HepG2 (cell line): ENCODE data around the gene ADARB1. TPM values are rescaled to one million over a fixed set of nuclear protein-coding genes. Genes with fewer than 3 reads are reported as not detected.

Experiments used
- ATAC-seq: fragments of 200-7000 bp; cut with Tn5 transposase; 3 replicates; pipeline ENCODE4 v1.9.1; 2020; ENCODE audit warnings: mild to moderate bottlenecking, moderate library complexity
- BruUV-seq: library from RNA; stranded (reverse); fragments of 400-500 nt; replicated peaks from 2 replicates; lab custom pipeline; 2021; lab: Mats Ljungman, UMichigan
- CTCF ChIA-PET: fragments of 300-600 bp; formaldehyde crosslinking; extraction: SDS; loops from one replicate; lab custom pipeline; 2021; ENCODE audit warnings: low total read pairs, inconsistent platforms, low intra/inter-chr PET ratio; lab: Yijun Ruan, JAX
- POLR2A ChIA-PET: fragments of 350-600 bp; sonication (Branson Sonifier 250); formaldehyde crosslinking; loops from one replicate; lab custom pipeline; 2020; ENCODE audit warnings: antibody characterized with exemption, inconsistent platforms; lab: Yijun Ruan, JAX
- DNase-seq: peaks from one replicate; pipeline ENCODE4 v3.0.0-alpha.2; 2015; ENCODE audit warnings: low spot score
- FAIRE-seq: peaks from 3 replicates; lab custom pipeline; 2011; peaks lifted over from hg19 to GRCh38; lab: Jason Lieb, UNC
- H2AFZ ChIP-seq: one replicate; pipeline ENCODE4 v1.6.1; 2011; ENCODE audit warnings: low read length, inconsistent platforms
- H3K27ac ChIP-seq: fragments of 300-600 bp; 3 replicates; pipeline ENCODE4 v1.8.0; 2011; ENCODE audit warnings: mixed run types, mild to moderate bottlenecking, mixed read lengths, low read length, inconsistent platforms; ENCODE audit not compliant: insufficient read depth; ENCODE audit errors: extremely low read length
- H3K27me3 ChIP-seq, 2 experiments: fragments of 200-600 bp in 1 of 2; 2 replicates in 1 of 2; 3 replicates in 1 of 2; pipeline versions ENCODE4 v1.6.0 to v1.8.0; 2011; ENCODE audit warnings: low read length in 2 of 2, mild to moderate bottlenecking in 2 of 2, moderate library complexity in 2 of 2, inconsistent platforms in 1 of 2; ENCODE audit not compliant: insufficient read depth in 2 of 2, control insufficient read depth in 1 of 2
- H3K36me3 ChIP-seq, 2 experiments: fragments of 200-600 bp in 1 of 2; replicated peaks in 1 of 2; 2 replicates in 1 of 2; 3 replicates in 1 of 2; pipeline versions ENCODE4 v1.5.1 to v1.8.0; 2011; ENCODE audit warnings: low read length in 2 of 2, inconsistent platforms in 1 of 2; ENCODE audit not compliant: insufficient read depth in 2 of 2, control insufficient read depth in 1 of 2
- H3K4me1 ChIP-seq: 2 replicates; pipeline ENCODE4 v1.5.1; 2012; ENCODE audit warnings: low read length, inconsistent platforms; ENCODE audit not compliant: insufficient read depth
- H3K4me2 ChIP-seq: 2 replicates; pipeline ENCODE4 v1.6.0; 2011; ENCODE audit warnings: low read depth, low read length, inconsistent platforms
- H3K4me3 ChIP-seq, 3 experiments: fragments of 200-600 bp in 1 of 3; sonication (generic), shearing (Covaris generic) in 1 of 3; replicated peaks in 1 of 3; 2 replicates each; pipeline ENCODE4 v1.5.1; 2011 to 2016; ENCODE audit warnings: low read length in 3 of 3, inconsistent platforms in 2 of 3, low read depth in 2 of 3, mild to moderate bottlenecking in 2 of 3, control low read depth in 1 of 3, mixed read lengths in 1 of 3; ENCODE audit not compliant: insufficient read depth in 1 of 3
- H3K79me2 ChIP-seq: one replicate; pipeline ENCODE4 v1.6.1; 2011; ENCODE audit warnings: low read length, inconsistent platforms; ENCODE audit not compliant: insufficient read depth
- H3K9ac ChIP-seq: 2 replicates; pipeline ENCODE4 v1.6.0; 2011; ENCODE audit warnings: mild to moderate bottlenecking, low read depth, low read length, inconsistent platforms; ENCODE audit not compliant: insufficient read depth
- H3K9me3 ChIP-seq: 2 replicates; pipeline ENCODE4 v1.5.1; 2012; ENCODE audit warnings: mild to moderate bottlenecking, low read length
- H4K20me1 ChIP-seq: 2 replicates; pipeline ENCODE4 v1.6.0; 2011; ENCODE audit warnings: inconsistent platforms, mild to moderate bottlenecking, low read length, moderate library complexity; ENCODE audit not compliant: insufficient read depth
- CHCHD3 ChIP-seq: sonication (generic); formaldehyde crosslinking; IDR thresholded peaks from 2 replicates; pipeline ENCODE4 v1.8.0; 2022; ENCODE audit warnings: mild to moderate bottlenecking, missing genetic modification reagents, moderate library complexity
- ETS1 ChIP-seq: sonication (generic); formaldehyde crosslinking; IDR thresholded peaks from 2 replicates; pipeline ENCODE4 v1.4.0; 2020; ENCODE audit warnings: missing genetic modification reagents
- HIVEP1 ChIP-seq: sonication (generic); formaldehyde crosslinking; IDR thresholded peaks from 2 replicates; pipeline ENCODE4 v1.4.0; 2020; ENCODE audit warnings: mild to moderate bottlenecking, missing genetic modification reagents
- MAFF ChIP-seq: IDR thresholded peaks from 2 replicates; pipeline ENCODE4 v1.6.1; 2011; ENCODE audit warnings: low read depth, low read length, improper control_type of control experiment
- NR3C1 ChIP-seq: sonication (generic); formaldehyde crosslinking; IDR thresholded peaks from 2 replicates; pipeline ENCODE4 v1.4.0; 2020; ENCODE audit warnings: missing genetic modification reagents
- PCBP2 ChIP-seq: fragments of 200-400 bp; formaldehyde crosslinking; optimal IDR thresholded peaks from 2 replicates; pipeline ENCODE3; 2018; ENCODE audit warnings: low read length, low read depth; ENCODE audit not compliant: poor library complexity, severe bottlenecking
- SNRNP70 ChIP-seq: fragments of 200-400 bp; formaldehyde crosslinking; IDR thresholded peaks from 2 replicates; pipeline ENCODE4 v1.6.1; 2017; ENCODE audit warnings: mild to moderate bottlenecking, low read depth, low read length, moderate library complexity
- TAF1 ChIP-seq: sonication (generic); formaldehyde crosslinking; IDR thresholded peaks from 2 replicates; pipeline ENCODE4 v1.4.0; 2020; ENCODE audit warnings: missing genetic modification reagents
- ZBTB7B ChIP-seq: sonication (generic); formaldehyde crosslinking; IDR thresholded peaks from 2 replicates; pipeline ENCODE4 v1.4.0; 2020; ENCODE audit warnings: missing genetic modification reagents
- ZNF235 ChIP-seq: sonication (generic); formaldehyde crosslinking; IDR thresholded peaks from 2 replicates; pipeline ENCODE4 v1.8.1; 2023; ENCODE audit warnings: mild to moderate bottlenecking, missing genetic modification reagents, borderline replicate concordance
- ZNF251 ChIP-seq: sonication (generic); formaldehyde crosslinking; IDR thresholded peaks from 2 replicates; pipeline ENCODE4 v1.9.0; 2021; ENCODE audit warnings: mild to moderate bottlenecking, missing genetic modification reagents
- WGBS: methylation state at CpG from one replicate; pipeline ENCODE4 v1.1.6; 2017; ENCODE audit warnings: low lambda C conversion rate; 5-methylcytosine and 5-hydroxymethylcytosine counted together
- in situ Hi-C: cut with HindIII; loops from 2 replicates; pipeline ENCODE4 v1.10.0; 2017; ENCODE audit warnings: low pct_unique_long_range_greater_than_20kb; ENCODE audit not compliant: extremely low pct_ligation_motif_present
- intact Hi-C: fragments of 100-400 bp; cut with micrococcal nuclease; formaldehyde crosslinking; loops from one replicate; pipeline ENCODE4 v1.10.0; 2022; ENCODE audit not compliant: unreplicated experiment
- polyA plus RNA-seq, 8 experiments: library from polyadenylated mRNA; depleted of rRNA in 3 of 8; stranded (reverse) in 7 of 8; unstranded in 1 of 8; fragments of >200 nt; fragmentation: Illumina TruSeq in 4 of 8; extraction: Trizol in 4 of 8; gene quantifications; 2 replicates each; pipeline versions ENCODE4 v1.2.1 to v1.2.3, GENCODE V29; 2011 to 2016; ENCODE audit warnings: low read depth in 4 of 8, missing spikeins in 1 of 8, mixed read lengths in 1 of 8; ENCODE audit not compliant: insufficient read depth in 1 of 8
- total RNA-seq, 5 experiments: library from RNA; depleted of rRNA; stranded (reverse); fragments of >200 nt; fragmentation: Illumina TruSeq; extraction: Trizol; gene quantifications; 2 replicates each; pipeline ENCODE4 v1.2.3, GENCODE V29; 2016; ENCODE audit warnings: low read depth in 1 of 5

The ADARB1 gene
- total and polyA plus RNA-seq, 2 of the 13 experiments (the other 11 are each of a cell fraction or from before 2014, with no cell fraction given): 6.6 to 10.0 TPM

GRCh38 chr21:45241357-45241756, 167.0 kb downstream of the ADARB1 start:
- BruUV-seq: no TSS peak
- H3K4me1 ChIP-seq: no peaks in the 10 kb centered on the region
- intact Hi-C loops: no loop called here
- H3K4me2 ChIP-seq: no peak overlapping the region
- no peaks in the 10 kb centered on the region for H4K20me1 ChIP-seq
- H3K36me3 ChIP-seq: no peaks in the 10 kb centered on the region
- no peak for TF ChIP-seq ETS1 (CRISPR knock-in tag)
- TF ChIP-seq ZBTB7B (CRISPR knock-in tag): no peak
- no peak for TF ChIP-seq ZNF251 (CRISPR knock-in tag)
- TF ChIP-seq SNRNP70: no peak
- TF ChIP-seq CHCHD3 (CRISPR knock-in tag): no peak
- no peak for TF ChIP-seq MAFF
- no peak for TF ChIP-seq NR3C1
- no peak for TF ChIP-seq ZNF235 (CRISPR knock-in tag)
- TF ChIP-seq PCBP2: no peak
- no peak for TF ChIP-seq HIVEP1
- no peak for TF ChIP-seq TAF1 (CRISPR knock-in tag)
- no peak overlapping the region for H3K27ac ChIP-seq
- H3K9me3 ChIP-seq: peaks cover 11% of the 10 kb centered on the region
- FAIRE-seq (no peak), DNase-seq (no peak), ATAC-seq (no peak)
- no peak overlapping the region for H2AFZ ChIP-seq
- peaks cover 0 to 9% of the 10 kb centered on the region in 2 experiments; a peak in 2 of 5 replicates for H3K27me3 ChIP-seq
- H3K9ac ChIP-seq: no peak overlapping the region
- ChIA-PET POLR2A (no interaction called here), CTCF (no interaction called here)
- no peaks in the 10 kb centered on the region for H3K79me2 ChIP-seq
- H3K4me3 ChIP-seq: no peak overlapping the region
- in situ Hi-C loops: no loop called here
- WGBS: 0% methylated on average over 3 of the region's 3 CpGs
